ENCODE measurements around the gene C20orf202.

Gene C20orf202

DNA sequence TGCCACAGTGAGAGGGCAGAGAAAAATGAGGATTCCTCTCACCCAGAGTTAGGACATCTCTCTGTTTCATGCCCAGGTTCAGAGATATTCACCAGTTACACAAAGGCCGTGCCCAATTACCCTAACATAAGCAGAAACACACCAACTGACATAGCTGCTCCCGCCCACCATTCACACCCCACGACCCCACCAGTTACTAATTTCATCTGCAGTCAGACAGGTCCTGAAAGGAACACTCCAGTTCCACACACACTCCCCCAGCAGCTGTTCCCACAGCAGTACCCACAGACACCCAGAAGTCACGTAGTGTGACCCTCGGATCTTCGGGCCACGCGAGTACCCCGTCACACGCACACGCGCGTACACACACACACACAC is 19.0 kb upstream of the C20orf202 start:
- Histone ChIP-seq H3K36me3 (ENCODE audit: control insufficient read depth, insufficient read depth, low read length) (no peaks in the 10 kb centered on the region), H3K9ac (ENCODE audit: low read length) (peak overlapping the region; percentile 43), H3K27ac (ENCODE audit: low read depth, low read length) (no peak overlapping the region), H3K4me3 (ENCODE audit: low read depth, low read length) (peak overlapping the region; percentile 69), H3K9me3 (ENCODE audit: control insufficient read depth, insufficient read depth, low read depth, low read length) (no peaks in the 10 kb centered on the region), H3K4me1 (ENCODE audit: control insufficient read depth, insufficient read depth, low read length) (peaks cover 27% of the 10 kb centered on the region; the same call in 1 of the 2 replicates), H3K27me3 (ENCODE audit: control insufficient read depth, insufficient read depth, low read length) (peaks cover 23% of the 10 kb centered on the region)

GRCh38 chr20:1184638-1185315 is 18.5 kb upstream of the C20orf202 start, which contains the start of gene TMEM74B:
Gene TMEM74B, minus strand, starts transcription at chr20:1184981. Its CDS starts 1,180 bp downstream, at chr20:1183801.
- Histone ChIP-seq H3K27ac (ENCODE audit: low read depth, low read length) (no peak within 1 kb of the TSS), H3K4me3 (ENCODE audit: low read depth, low read length) (peak within 1 kb of the TSS; percentile 69), H3K4me1 (ENCODE audit: control insufficient read depth, insufficient read depth, low read length) (peaks cover 27% of the 10 kb centered on the region; the same call in 1 of the 2 replicates), H3K27me3 (ENCODE audit: control insufficient read depth, insufficient read depth, low read length) (peaks cover 27% of the 10 kb centered on the region), H3K9me3 (ENCODE audit: control insufficient read depth, insufficient read depth, low read depth, low read length) (no peaks in the 10 kb centered on the region), H3K9ac (ENCODE audit: low read length) (peak within 1 kb of the TSS; percentile 43), H3K36me3 (ENCODE audit: control insufficient read depth, insufficient read depth, low read length) (no peaks in the 10 kb centered on the region)

DNA sequence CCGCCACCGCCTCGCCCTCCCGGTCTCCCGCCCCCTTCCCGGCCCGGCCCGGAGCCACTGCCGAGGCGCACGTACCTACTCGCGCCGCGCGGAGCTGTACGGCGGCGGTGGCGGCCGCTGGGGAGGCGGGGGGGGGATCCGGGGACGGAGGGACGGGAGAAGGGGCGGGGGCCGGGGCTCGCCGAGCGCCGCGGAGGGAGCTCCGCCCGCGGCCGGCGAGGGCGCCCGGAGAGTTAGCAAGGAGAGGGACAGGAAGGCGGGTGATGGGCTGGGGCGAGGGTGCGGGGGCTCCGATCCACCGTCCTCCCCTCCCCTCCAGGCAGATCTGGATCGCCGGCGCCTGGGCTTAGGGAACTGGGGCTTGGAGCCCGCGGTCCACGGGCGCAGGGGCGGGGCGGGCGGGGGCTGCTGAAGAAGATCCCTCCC is 17.9 kb upstream of the C20orf202 start:
- peak overlapping the region; percentile 69 for H3K4me3 ChIP-seq (ENCODE audit: low read depth, low read length)
- no peak overlapping the region for H3K27ac ChIP-seq (ENCODE audit: low read depth, low read length)
- H3K9me3 ChIP-seq (ENCODE audit: control insufficient read depth, insufficient read depth, low read depth, low read length), result no peaks in the 10 kb centered on the region
- H3K9ac ChIP-seq (ENCODE audit: low read length), result no peak overlapping the region
- peaks cover 27% of the 10 kb centered on the region; the same call in 1 of the 2 replicates for H3K4me1 ChIP-seq (ENCODE audit: control insufficient read depth, insufficient read depth, low read length)
- peaks cover 27% of the 10 kb centered on the region for H3K27me3 ChIP-seq (ENCODE audit: control insufficient read depth, insufficient read depth, low read length)
- H3K36me3 ChIP-seq (ENCODE audit: control insufficient read depth, insufficient read depth, low read length), result no peaks in the 10 kb centered on the region

DNA sequence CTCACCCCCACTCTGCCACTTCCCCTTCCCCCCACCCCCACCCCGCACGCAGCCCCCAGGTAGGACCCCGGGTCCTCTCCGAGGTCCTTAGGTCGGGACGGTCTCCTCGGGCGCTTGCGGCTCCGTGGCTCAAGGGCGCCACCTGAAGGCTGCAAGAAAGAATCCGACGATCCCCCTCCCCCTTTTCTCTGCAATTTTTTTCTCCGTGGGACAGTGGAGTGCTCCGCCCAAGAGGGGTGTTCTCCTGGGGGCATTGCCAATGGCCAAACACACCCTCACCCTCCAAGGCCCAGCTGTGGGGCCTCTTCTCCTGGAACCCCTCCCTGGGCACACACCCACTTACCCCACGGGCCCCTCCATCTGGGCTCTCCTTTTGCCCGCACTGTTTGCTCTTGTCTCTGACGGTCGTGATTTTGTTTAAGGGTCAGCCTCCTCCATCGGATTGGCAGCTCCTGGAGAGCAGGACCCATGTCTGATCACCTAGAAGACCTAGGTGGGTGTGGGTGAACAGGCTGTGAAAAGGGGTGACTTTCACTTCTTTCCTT is 17.4 kb upstream of the C20orf202 start:
- Histone ChIP-seq H3K9ac (ENCODE audit: low read length) (peak overlapping the region; percentile 1), H3K9me3 (ENCODE audit: control insufficient read depth, insufficient read depth, low read depth, low read length) (no peaks in the 10 kb centered on the region), H3K36me3 (ENCODE audit: control insufficient read depth, insufficient read depth, low read length) (no peaks in the 10 kb centered on the region), H3K27ac (ENCODE audit: low read depth, low read length) (no peak overlapping the region), H3K4me1 (ENCODE audit: control insufficient read depth, insufficient read depth, low read length) (peaks cover 27% of the 10 kb centered on the region; the same call in 1 of the 2 replicates), H3K4me3 (ENCODE audit: low read depth, low read length) (peak overlapping the region; percentile 52), H3K27me3 (ENCODE audit: control insufficient read depth, insufficient read depth, low read length) (peaks cover 27% of the 10 kb centered on the region)

- Histone ChIP-seq H3K27me3 (ENCODE audit: control insufficient read depth, insufficient read depth, low read length) (peaks cover 27% of the 10 kb centered on the region), H3K4me1 (ENCODE audit: control insufficient read depth, insufficient read depth, low read length) (peaks cover 27% of the 10 kb centered on the region; the same call in 1 of the 2 replicates), H3K27ac (ENCODE audit: low read depth, low read length) (no peak overlapping the region), H3K9me3 (ENCODE audit: control insufficient read depth, insufficient read depth, low read depth, low read length) (no peaks in the 10 kb centered on the region), H3K36me3 (ENCODE audit: control insufficient read depth, insufficient read depth, low read length) (no peaks in the 10 kb centered on the region), H3K4me3 (ENCODE audit: low read depth, low read length) (no peak overlapping the region; the same call in 1 of the 2 replicates), H3K9ac (ENCODE audit: low read length) (peak overlapping the region; percentile 1)
Measured at GRCh38 chr20:1186367-1186991, 16.8 kb upstream of the C20orf202 start.

- H3K4me3 ChIP-seq (ENCODE audit: low read depth, low read length), result no peak overlapping the region
- peaks cover 27% of the 10 kb centered on the region for H3K27me3 ChIP-seq (ENCODE audit: control insufficient read depth, insufficient read depth, low read length)
- H3K4me1 ChIP-seq (ENCODE audit: control insufficient read depth, insufficient read depth, low read length), result peaks cover 23% of the 10 kb centered on the region; the same call in 1 of the 2 replicates
- no peaks in the 10 kb centered on the region for H3K9me3 ChIP-seq (ENCODE audit: control insufficient read depth, insufficient read depth, low read depth, low read length)
- no peaks in the 10 kb centered on the region for H3K36me3 ChIP-seq (ENCODE audit: control insufficient read depth, insufficient read depth, low read length)
- no peak overlapping the region; the same call in 1 of the 2 replicates for H3K27ac ChIP-seq (ENCODE audit: low read depth, low read length)
- H3K9ac ChIP-seq (ENCODE audit: low read length), result no peak overlapping the region
Measured at GRCh38 chr20:1187605-1188171, 15.6 kb upstream of the C20orf202 start.

GRCh38 chr20:1188347-1188746 is 14.9 kb upstream of the C20orf202 start:
- H3K36me3 ChIP-seq (ENCODE audit: control insufficient read depth, insufficient read depth, low read length), result no peaks in the 10 kb centered on the region
- H3K27ac ChIP-seq (ENCODE audit: low read depth, low read length), result no peak overlapping the region
- peaks cover 21% of the 10 kb centered on the region for H3K27me3 ChIP-seq (ENCODE audit: control insufficient read depth, insufficient read depth, low read length)
- H3K4me3 ChIP-seq (ENCODE audit: low read depth, low read length), result no peak overlapping the region
- H3K4me1 ChIP-seq (ENCODE audit: control insufficient read depth, insufficient read depth, low read length), result peaks cover 23% of the 10 kb centered on the region; the same call in 1 of the 2 replicates
- no peak overlapping the region for H3K9ac ChIP-seq (ENCODE audit: low read length)
- H3K9me3 ChIP-seq (ENCODE audit: control insufficient read depth, insufficient read depth, low read depth, low read length), result no peaks in the 10 kb centered on the region

DNA sequence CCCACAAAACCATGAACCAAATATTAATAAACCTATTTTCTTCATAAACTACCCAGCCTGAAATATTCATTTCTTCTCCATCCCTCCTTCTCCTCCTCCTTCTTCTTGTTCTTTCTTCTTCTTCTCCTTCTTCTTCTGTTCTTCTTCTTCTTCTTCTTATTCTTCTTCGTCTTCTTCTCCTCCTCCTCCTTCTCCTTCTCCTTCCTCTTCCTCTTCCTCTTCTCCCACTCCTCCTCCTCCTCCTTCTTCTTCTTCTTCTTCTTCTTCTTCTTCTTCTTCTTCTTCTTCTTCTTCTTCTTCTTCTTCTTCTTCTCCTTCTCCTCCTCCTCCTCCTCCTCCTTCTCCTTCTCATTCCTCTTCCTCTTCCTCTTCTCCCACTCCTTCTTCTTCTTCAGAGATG is 13.4 kb upstream of the C20orf202 start:
- H3K27ac ChIP-seq (ENCODE audit: low read depth, low read length), result no peak overlapping the region
- H3K4me3 ChIP-seq (ENCODE audit: low read depth, low read length), result no peak overlapping the region
- peaks cover 6% of the 10 kb centered on the region for H3K27me3 ChIP-seq (ENCODE audit: control insufficient read depth, insufficient read depth, low read length)
- peaks cover 18% of the 10 kb centered on the region; the same call in 1 of the 2 replicates for H3K4me1 ChIP-seq (ENCODE audit: control insufficient read depth, insufficient read depth, low read length)
- H3K9ac ChIP-seq (ENCODE audit: low read length), result no peak overlapping the region
- no peaks in the 10 kb centered on the region for H3K9me3 ChIP-seq (ENCODE audit: control insufficient read depth, insufficient read depth, low read depth, low read length)
- H3K36me3 ChIP-seq (ENCODE audit: control insufficient read depth, insufficient read depth, low read length), result no peaks in the 10 kb centered on the region

DNA sequence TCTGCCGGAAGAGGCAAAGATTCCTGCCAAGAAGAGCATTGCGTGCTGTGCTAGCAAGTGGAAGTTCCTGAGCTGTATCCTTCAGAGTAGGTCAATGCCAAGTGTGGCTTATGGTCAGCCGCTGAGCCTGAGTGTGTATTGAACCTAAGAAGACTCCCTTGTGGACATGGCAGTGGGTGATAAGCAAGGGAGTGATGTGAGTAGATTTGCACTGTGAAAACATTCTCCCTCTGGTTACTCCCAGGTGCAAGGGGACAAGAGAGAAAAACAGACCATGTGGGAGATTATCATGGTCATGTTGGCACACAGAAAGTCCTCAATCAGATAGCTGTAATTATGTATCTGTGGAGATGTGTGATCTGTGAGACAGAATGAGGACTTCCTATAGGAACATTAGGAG is 12.4 kb upstream of the C20orf202 start:
- Histone ChIP-seq H3K9ac (ENCODE audit: low read length) (no peak overlapping the region), H3K27me3 (ENCODE audit: control insufficient read depth, insufficient read depth, low read length) (peaks cover 4% of the 10 kb centered on the region), H3K36me3 (ENCODE audit: control insufficient read depth, insufficient read depth, low read length) (no peaks in the 10 kb centered on the region), H3K9me3 (ENCODE audit: control insufficient read depth, insufficient read depth, low read depth, low read length) (no peaks in the 10 kb centered on the region), H3K4me3 (ENCODE audit: low read depth, low read length) (no peak overlapping the region), H3K27ac (ENCODE audit: low read depth, low read length) (no peak overlapping the region), H3K4me1 (ENCODE audit: control insufficient read depth, insufficient read depth, low read length) (peaks cover 18% of the 10 kb centered on the region; the same call in 1 of the 2 replicates)

- Histone ChIP-seq H3K27me3 (ENCODE audit: control insufficient read depth, insufficient read depth, low read length) (peaks cover 4% of the 10 kb centered on the region), H3K9ac (ENCODE audit: low read length) (no peak overlapping the region), H3K4me3 (ENCODE audit: low read depth, low read length) (no peak overlapping the region), H3K4me1 (ENCODE audit: control insufficient read depth, insufficient read depth, low read length) (peaks cover 13% of the 10 kb centered on the region; the same call in 1 of the 2 replicates), H3K36me3 (ENCODE audit: control insufficient read depth, insufficient read depth, low read length) (no peaks in the 10 kb centered on the region), H3K9me3 (ENCODE audit: control insufficient read depth, insufficient read depth, low read depth, low read length) (no peaks in the 10 kb centered on the region), H3K27ac (ENCODE audit: low read depth, low read length) (no peak overlapping the region)
Measured at GRCh38 chr20:1191299-1191698, 12.0 kb upstream of the C20orf202 start.
